Measurements from ENCODE around the gene AZGP1.
"Not testable (repeated sequence)": the region's sequence is repeated elsewhere in the genome, so short reads cannot be mapped to it uniquely, and the experiment has no call there.

Gene AZGP1

DNA sequence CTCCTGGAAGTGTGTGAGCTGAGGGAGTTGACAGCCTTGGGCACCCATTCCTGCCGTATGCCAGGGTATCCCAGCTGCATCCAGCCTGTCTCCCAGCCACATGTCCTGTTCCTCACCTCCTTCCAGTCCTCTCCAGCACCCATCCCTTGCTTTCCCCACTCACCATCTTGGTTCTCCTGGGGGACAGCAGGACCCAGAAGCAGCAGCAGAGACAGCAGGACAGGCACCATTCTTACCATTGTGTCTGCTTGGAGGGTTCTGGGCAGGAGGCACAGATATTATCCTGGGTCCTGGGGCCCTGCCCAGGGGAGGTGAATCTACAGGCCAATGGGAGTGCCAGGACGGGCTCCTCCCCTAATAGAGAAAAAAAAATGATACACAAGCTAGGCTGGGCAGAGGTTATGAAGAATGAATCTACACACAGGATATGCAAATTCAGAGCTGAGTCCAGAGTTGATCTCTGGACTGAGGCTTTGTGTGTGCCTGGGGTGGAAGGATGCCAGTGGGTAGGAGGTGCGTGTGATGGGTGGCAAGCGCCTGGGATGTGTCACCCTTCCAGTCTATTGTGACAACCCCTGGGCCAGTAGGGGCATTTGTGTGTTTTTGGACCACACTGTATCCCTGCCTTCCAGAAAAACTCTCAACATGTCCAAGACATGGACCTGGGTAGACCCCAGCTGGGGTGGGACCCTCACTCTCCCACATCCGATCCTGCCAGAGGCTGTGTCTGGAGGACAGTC is at the start of gene AZGP1:
AZGP1 (minus strand) TSS at position 250 of the 740 bp plus-strand sequence; CDS start at position 239, 11 bp downstream.
- peak; percentile 6 for DNase-seq

DNA sequence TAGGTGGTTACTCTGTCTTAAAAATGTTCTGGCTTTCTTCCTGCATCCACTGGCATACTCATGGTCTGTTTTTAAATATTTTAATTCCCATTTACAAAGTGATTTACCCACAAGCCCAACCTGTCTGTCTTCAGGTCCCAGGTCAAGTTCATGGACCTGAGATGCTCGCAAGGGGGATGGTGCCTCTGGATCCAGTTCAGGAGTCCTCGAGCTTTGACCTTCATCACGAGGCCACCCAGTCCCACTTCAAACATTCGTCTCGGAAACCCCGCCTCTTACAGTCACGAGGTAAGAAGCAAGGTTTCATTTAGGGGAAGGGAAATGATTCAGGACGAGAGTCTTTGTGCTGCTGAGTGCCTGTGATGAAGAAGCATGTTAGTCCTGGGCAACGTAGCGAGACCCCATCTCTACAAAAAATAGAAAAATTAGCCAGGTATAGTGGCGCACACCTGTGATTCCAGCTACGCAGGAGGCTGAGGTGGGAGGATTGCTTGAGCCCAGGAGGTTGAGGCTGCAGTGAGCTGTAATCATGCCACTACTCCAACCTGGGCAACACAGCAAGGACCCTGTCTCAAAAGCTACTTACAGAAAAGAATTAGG is 48.3 kb upstream of the AZGP1 start:
- no peak for DNase-seq

DNA sequence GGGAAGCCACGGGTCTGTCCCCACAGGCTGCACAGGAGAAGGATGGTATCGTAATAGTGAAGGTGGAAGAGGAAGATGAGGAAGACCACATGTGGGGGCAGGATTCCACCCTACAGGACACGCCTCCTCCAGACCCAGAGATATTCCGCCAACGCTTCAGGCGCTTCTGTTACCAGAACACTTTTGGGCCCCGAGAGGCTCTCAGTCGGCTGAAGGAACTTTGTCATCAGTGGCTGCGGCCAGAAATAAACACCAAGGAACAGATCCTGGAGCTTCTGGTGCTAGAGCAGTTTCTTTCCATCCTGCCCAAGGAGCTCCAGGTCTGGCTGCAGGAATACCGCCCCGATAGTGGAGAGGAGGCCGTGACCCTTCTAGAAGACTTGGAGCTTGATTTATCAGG is 47.7 kb upstream of the AZGP1 start:
- DNase-seq = no peak

DNA sequence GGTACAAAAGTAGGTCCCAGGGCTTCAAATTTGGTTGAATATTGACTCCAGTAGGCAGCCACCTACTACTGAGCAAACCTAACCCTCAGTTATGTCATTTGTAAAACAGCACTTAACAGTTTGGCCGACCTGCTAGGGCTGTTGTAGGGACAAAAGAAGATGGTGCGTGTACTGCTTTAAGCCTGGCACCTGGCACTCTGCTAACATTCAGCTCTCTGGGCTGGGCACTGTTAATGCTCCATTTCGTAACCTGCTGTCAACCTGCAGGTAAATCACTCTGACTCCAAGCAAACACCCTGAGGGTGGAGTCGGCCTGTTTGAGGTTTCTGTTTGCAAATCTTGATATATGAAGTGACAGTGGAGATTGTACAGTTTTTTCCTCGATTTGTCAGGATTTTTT is 46.8 kb upstream of the AZGP1 start:
- DNase-seq = no peak

GRCh38 chr7:100021297-100021696 is 45.5 kb upstream of the AZGP1 start:
- no peak for DNase-seq

DNA sequence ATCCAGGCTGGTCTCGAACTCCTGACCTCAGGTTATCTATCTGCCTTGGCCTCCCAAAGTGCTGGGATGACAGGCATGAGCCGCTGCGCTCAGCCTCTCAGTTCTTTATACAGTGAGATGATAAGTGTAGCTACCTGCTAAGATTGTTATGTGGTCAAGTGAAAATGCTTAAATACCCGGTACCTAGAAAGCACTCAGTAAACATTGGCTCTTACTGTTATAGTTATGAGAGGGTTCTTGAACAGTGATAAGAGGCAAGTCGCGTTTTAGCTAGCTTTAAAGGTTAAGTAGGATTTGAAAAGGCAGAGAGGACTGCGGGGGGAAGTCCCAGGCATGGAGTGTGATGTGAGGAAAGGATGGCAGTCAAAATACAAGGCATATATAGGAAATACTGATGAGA is 44.1 kb upstream of the AZGP1 start:
- DNase-seq = no peak

GRCh38 chr7:100017875-100018274 is 42.0 kb upstream of the AZGP1 start:
- DNase-seq = no peak

GRCh38 chr7:100017300-100017699 is 41.5 kb upstream of the AZGP1 start:
- no peak for DNase-seq

- DNase-seq = peak; percentile 91
These were observed 40.5 kb upstream of the AZGP1 start for GRCh38 chr7:100016215-100016901.

DNA sequence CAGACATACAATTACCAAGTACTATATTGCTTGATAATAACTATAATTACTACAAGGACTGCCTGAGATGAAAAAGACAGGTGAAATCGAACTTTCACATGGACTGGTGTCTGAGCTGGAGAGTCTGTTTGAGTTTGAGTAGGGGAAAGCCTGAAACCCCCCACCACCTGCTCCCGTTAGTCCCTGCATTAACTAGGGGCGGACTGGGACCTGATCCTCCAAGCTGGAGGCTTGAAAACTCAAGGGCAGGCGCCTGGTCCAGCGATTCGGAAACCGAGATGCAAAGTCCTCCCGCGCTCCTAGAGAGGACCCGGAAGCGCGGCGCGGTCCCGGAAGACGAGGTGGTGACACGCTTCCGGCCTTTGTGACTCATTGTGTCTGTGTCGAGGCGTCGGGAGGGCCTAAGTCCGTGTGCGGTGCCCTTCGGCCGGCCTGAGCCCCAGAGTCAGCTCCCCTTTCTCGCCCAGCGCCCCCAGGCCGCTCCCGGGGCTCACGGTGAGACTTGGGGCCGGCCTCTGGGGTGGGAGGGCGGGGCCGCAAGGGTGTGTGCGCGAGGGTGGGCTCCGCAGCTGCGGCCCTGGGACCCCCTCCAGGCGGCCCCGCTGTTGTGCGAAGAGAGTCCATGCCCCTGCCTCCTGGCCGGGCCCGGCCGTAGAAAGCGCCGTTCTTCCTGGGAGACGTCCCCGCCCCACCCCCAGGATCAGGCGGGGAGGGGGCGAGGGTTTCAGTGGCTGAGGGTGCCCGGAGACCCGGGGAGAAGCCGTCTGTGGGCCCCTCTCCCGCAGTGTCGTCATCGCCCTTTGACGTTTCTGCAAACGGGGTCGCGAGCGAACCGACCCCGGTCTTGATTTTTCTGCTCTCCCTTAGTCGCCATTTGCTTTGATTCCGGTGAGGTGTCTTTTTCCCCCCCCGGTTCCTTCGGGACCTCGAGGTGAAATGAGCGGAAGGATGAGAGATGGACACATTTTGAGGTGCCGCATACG is 39.7 kb upstream of the AZGP1 start, which contains the start of gene ZKSCAN1:
ZKSCAN1 (plus strand) TSS at position 365 of the 983 bp plus-strand sequence. CDS start 7,911 bp downstream, outside the sequence.
- DNase-seq = peak; percentile 92

GRCh38 chr7:100013328-100013676 is 37.5 kb upstream of the AZGP1 start:
- DNase-seq = no peak

GRCh38 chr7:100012385-100013327 is 36.8 kb upstream of the AZGP1 start:
- not testable (repeated sequence) for DNase-seq

- no peak for DNase-seq
These were observed 35.7 kb upstream of the AZGP1 start for GRCh38 chr7:100011516-100011915.

DNA sequence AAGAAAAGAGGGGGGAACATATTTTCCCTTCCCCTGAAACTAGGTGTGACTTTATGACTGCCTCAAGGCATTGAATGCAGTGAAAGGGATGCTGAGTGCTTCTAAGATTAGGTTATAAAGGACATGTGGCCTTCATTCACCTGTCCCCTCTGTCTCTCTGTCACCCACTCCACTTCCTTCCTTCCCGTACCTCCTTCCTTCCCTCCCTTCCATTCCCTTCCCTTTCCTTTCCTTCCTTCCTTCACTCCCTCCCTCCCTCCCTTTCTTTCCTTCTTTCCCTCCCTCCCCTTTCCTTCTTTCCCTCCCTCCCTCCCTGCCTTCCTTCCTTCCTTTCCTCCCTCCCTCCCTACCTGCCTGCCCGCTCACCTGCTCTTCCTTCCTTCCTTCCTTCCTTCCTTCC is 35.1 kb upstream of the AZGP1 start:
- DNase-seq = no peak

DNA sequence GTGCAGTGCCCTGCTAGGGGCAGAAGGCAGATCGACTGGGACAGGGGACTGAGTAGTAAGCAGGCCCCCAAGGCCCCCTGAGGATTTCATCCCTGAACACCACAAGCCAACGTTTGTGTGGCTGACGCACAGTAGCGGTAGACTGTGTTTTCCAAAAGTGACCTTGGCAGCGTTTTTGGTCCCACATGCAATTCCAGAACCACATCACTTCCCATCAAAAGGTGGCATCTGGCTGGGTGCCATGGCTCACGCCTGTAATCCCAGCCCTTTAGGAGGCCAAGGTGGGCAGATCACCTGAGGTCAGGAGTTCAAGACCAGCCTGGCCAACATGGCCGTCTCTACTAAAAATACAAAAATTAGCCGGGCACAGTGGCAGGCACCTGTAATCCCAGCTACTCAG is 34.1 kb upstream of the AZGP1 start:
- DNase-seq = not testable (repeated sequence)

DNA sequence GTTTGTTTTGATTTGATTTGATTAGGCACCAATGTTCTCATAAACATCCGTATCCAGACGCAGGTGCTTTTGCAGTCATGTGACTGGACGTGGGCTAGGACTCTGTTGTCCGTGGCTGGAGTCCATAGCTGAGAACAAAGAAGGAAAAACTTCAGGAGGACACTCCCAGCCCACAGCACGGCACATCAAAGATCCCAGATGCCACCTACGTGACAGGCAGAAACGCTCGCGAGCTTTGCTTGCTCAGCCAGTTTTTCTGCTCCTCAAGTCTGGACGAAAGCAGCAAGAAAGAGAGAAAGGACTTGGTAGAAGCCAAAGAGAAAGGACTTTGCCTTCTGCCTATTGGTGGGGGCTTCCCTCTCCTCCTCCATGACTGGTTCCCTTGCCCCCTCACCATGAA is 32.7 kb upstream of the AZGP1 start:
- no peak for DNase-seq

DNA sequence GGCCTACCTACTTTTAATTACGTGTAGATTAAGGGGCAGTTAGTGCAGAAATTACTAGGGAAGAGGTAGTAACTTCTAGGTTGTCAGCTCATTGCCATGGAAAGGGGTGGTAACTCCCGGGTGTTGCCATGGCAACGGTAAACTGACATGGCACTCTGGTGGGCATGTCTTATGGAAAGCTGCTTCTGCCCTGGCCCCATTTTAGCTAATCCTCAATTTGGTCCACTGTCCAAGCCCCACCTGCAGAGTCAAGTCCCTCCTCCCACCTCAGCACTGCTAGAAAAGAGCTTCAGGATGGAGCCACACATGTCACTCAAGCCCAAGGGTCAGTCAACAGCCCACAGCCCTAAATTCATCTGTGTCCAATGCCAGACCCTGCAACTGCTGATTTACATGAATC is 32.1 kb upstream of the AZGP1 start:
- DNase-seq = no peak

DNA sequence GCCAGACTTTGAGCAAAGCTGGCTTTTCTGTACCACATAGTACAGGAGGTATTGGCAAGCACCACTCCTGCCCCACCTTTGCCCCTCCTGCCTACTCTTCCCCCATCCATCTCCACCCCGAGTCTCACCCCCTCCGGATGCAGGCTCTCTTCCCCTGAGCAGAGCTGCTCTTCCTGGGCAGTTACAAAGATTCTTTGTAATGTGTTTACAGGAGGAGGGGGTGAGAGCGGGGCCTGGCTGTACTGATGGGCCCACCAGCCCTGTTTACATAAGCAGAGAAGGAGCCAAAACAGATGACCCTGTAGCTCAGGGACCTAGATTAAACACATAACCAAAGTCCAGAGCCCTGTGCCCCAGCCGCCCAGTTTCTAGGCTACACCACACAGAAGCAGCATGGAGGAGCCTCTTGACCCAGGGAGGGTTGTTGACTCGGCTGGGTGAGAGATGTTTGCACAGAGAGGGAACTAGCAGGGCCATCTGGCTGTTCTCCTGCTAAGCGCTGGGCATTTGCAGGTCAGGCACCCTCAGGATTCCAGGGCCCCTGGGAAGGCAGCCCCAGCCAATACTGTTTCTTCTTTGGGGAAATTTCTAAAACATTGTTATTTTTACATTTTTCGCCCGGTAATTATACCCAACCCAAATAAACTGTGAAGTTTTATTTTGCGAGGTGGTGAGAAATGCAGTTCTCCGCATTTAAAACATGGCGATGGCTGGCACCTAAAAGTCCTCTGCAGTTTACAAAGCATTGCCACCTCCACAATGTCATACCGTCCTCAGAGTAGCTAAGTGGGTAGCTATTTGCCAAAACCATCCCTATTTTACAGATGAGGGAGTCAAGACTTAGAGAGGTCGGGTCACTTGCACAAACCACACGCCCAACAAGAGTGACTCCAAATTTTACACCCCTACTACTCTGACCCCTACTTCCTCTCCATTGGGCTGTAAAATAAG is 28.2 kb upstream of the AZGP1 start:
- peak; percentile 79 for DNase-seq

- DNase-seq = no peak
These were observed 24.4 kb upstream of the AZGP1 start for GRCh38 chr7:100000239-100000638.

DNA sequence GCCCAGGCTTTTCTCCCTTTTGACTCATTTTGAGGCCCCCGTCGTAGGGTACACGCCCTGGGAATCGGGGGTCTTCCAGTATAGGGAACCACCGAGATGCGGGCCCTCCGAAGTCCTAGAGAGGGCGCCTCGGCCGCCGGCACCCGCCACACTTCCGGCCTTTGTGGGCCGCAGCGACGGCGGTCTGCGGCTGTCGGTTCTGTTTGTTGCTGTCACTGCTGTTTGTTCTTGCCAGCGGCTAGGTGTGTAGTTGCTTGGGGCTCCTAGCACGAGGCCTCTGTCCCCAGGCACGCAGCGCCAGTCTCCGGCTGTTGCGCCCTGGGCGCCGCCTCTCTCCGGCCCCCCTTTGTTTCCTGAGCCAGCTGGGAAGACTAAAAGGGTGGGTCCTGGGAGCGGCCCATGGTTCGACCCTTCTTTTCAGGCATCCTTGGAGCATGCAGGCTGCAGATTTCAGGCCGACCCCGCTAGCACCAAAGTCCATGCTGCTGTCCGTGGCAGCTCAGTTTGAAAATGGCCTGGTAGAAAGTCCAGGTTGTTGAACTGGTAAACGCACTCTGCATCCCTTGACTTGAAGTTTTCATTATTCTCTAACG is 21.8 kb upstream of the AZGP1 start:
- DNase-seq = peak; percentile 41

Data from midbrain (tissue), 1 donor.